NCI-H345 (cell line): ENCODE data around the gene COL4A2.
"Not testable (repeated sequence)": the region's sequence is repeated elsewhere in the genome, so short reads cannot be mapped to it uniquely, and the experiment has no call there.

Source experiments
- DNase-seq: peaks from one replicate; lab custom pipeline; 2025; lab: John Stamatoyannopoulos, UW

Gene COL4A2

GRCh38 chr13:110496281-110496680 is 189.2 kb downstream of the COL4A2 start:
- no peak for DNase-seq

GRCh38 chr13:110497003-110497402 is 189.9 kb downstream of the COL4A2 start:
- no peak for DNase-seq

- not testable (repeated sequence) for DNase-seq
Measured at GRCh38 chr13:110497896-110498295, 190.8 kb downstream of the COL4A2 start.

- no peak for DNase-seq
Measured at GRCh38 chr13:110498327-110498726, 191.2 kb downstream of the COL4A2 start.

GRCh38 chr13:110498765-110499164 is 191.7 kb downstream of the COL4A2 start:
- DNase-seq = no peak

- DNase-seq = peak; percentile 96
Measured at GRCh38 chr13:110499621-110500281, 192.7 kb downstream of the COL4A2 start.

- DNase-seq = no peak
Measured at GRCh38 chr13:110500341-110500740, 193.3 kb downstream of the COL4A2 start.

- no peak for DNase-seq
Measured at GRCh38 chr13:110501188-110501587, 194.1 kb downstream of the COL4A2 start.

GRCh38 chr13:110503037-110503901 is 196.2 kb downstream of the COL4A2 start:
- DNase-seq = no peak

- no peak for DNase-seq
Measured at GRCh38 chr13:110503979-110504499, 197.0 kb downstream of the COL4A2 start.

- DNase-seq = no peak
Measured at GRCh38 chr13:110505594-110505993, 198.5 kb downstream of the COL4A2 start.

GRCh38 chr13:110506396-110506795 is 199.3 kb downstream of the COL4A2 start:
- no peak for DNase-seq

- no peak for DNase-seq
Measured at GRCh38 chr13:110506859-110507566, 199.9 kb downstream of the COL4A2 start.

- no peak for DNase-seq
Measured at GRCh38 chr13:110507678-110508381, 200.7 kb downstream of the COL4A2 start.

GRCh38 chr13:110509478-110509926 is 202.4 kb downstream of the COL4A2 start:
- peak; percentile 79 for DNase-seq

GRCh38 chr13:110509971-110510786 is 203.1 kb downstream of the COL4A2 start:
- no peak for DNase-seq

- DNase-seq = no peak
Measured at GRCh38 chr13:110511509-110512181, 204.6 kb downstream of the COL4A2 start.

GRCh38 chr13:110512198-110512740 is 205.2 kb downstream of the COL4A2 start:
- DNase-seq = no peak

GRCh38 chr13:110516500-110516899 is 209.4 kb downstream of the COL4A2 start:
- DNase-seq = no peak
